Stimulated activated naive CD8-positive, alpha-beta T cell treated with anti-CD3 and anti-CD28 coated beads, Interleukin-15, Interleukin-2, amounts not matched to agents 100 ng/mL and 50 ng/mL, for 24 hours (primary cell): ENCODE data around the gene LEFTY2.
"Not testable (repeated sequence)": the region's sequence is repeated elsewhere in the genome, so short reads cannot be mapped to it uniquely, and the experiment has no call there.

Source experiments
- H3K27ac Mint-ChIP-seq: one replicate; pipeline ENCODE4 v1.8.0; 2021; ENCODE audit warnings: mild to moderate bottlenecking, mixed read lengths
- H3K27me3 Mint-ChIP-seq: one replicate; pipeline ENCODE4 v1.8.0; 2021; ENCODE audit warnings: mixed read lengths
- H3K36me3 Mint-ChIP-seq: one replicate; pipeline ENCODE4 v1.8.0; 2021; ENCODE audit warnings: low read depth, mixed read lengths
- H3K4me1 Mint-ChIP-seq: one replicate; pipeline ENCODE4 v1.8.0; 2021; ENCODE audit warnings: low read depth, mixed read lengths
- H3K4me3 Mint-ChIP-seq: one replicate; pipeline ENCODE4 v1.8.0; 2021; ENCODE audit warnings: mild to moderate bottlenecking, mixed read lengths
- H3K9me3 Mint-ChIP-seq: one replicate; pipeline ENCODE4 v1.8.0; 2021; ENCODE audit warnings: mixed read lengths

LEFTY2 gene

GRCh38 chr1:225888289-225888897, 52.6 kb downstream of the LEFTY2 start:
- no peaks in the 10 kb centered on the region for H3K9me3 Mint-ChIP-seq
- H3K4me3 Mint-ChIP-seq, result no peak overlapping the region
- no peaks in the 10 kb centered on the region for H3K27me3 Mint-ChIP-seq
- no peak overlapping the region for H3K27ac Mint-ChIP-seq
- no peaks in the 10 kb centered on the region for H3K36me3 Mint-ChIP-seq
- peaks cover 15% of the 10 kb centered on the region for H3K4me1 Mint-ChIP-seq

- not testable (repeated sequence) for H3K27ac Mint-ChIP-seq, H3K9me3 Mint-ChIP-seq, H3K36me3 Mint-ChIP-seq, H3K4me3 Mint-ChIP-seq, H3K27me3 Mint-ChIP-seq
- peaks cover 19% of the 10 kb centered on the region for H3K4me1 Mint-ChIP-seq
These were observed 53.3 kb downstream of the LEFTY2 start for GRCh38 chr1:225887554-225888288.

- Mint-ChIP-seq H3K27ac (no peak overlapping the region), H3K9me3 (no peaks in the 10 kb centered on the region), H3K4me3 (no peak overlapping the region), H3K36me3 (no peaks in the 10 kb centered on the region), H3K4me1 (peaks cover 19% of the 10 kb centered on the region), H3K27me3 (no peaks in the 10 kb centered on the region)
These were observed 54.0 kb downstream of the LEFTY2 start for GRCh38 chr1:225887030-225887314.
